Vein endothelial cell (primary cell): ENCODE data around the gene GPR151. TPM values are rescaled to one million over a fixed set of nuclear protein-coding genes. Genes with fewer than 3 reads are reported as not detected.

Experiments used
- small RNA-seq: library from RNA; depleted of rRNA; stranded (forward); fragments of <200 nt; gene quantifications from one replicate; pipeline ENCODE3, GENCODE V24; 2012
- total RNA-seq: library from RNA; depleted of rRNA; stranded (reverse); fragments of >200 nt; gene quantifications from 2 replicates; pipeline ENCODE4 v1.2.3, GENCODE V29; 2012

Gene GPR151
- total RNA-seq, result not detected in 2 replicates

DNA sequence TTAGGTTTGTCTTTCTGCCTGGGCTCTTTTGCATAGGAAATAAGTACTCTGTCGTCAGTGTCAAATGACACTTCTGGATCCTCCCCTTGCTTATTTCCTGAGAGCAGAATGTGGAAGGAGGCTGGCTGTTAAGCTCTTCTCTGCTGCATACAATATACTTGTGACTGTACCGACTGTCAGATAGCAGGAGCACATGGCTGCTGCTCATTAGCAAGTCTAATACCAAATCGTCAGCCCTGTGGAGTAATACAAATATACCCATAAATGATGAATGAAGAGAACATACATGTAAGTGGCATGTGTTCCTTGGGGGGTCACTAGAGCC lies at the start of gene GPR151:
Gene GPR151 (minus strand): TSS at position 40 of the 325 bp plus-strand sequence. CDS start 77 bp downstream, outside the sequence.

Small RNA genes within 50 kb of the gene (small RNA-seq; reads per million reads assigned to genes)
- not detected for gene RF02271

Other genes with a start within 250 kb of the GPR151 start
- gene POU4F3, start 177.4 kb downstream of the GPR151 start, total RNA-seq, result under 0.01 and 0.10 TPM in 2 replicates
- gene TCERG1, start 68.9 kb downstream of the GPR151 start, total RNA-seq, result 62.4 and 85.4 TPM in 2 replicates